Activated naive CD4-positive, alpha-beta T cell treated with anti-CD3 and anti-CD28 coated beads, Interleukin-2, amount 50 U/mL, for 72 hours (primary cell): Measurements from ENCODE around the gene FKBP1C. TPM values are rescaled to one million over a fixed set of nuclear protein-coding genes. Genes with fewer than 3 reads are reported as not detected.

Experiments used
- ATAC-seq, 2 donors: fragments of 150-1000 bp; cut with Tn5 transposase; 2 replicates each; pipeline ENCODE4 v1.10.0; 2021; ENCODE audit warnings: mild to moderate bottlenecking in 2 of 2, moderate library complexity in 2 of 2
- DNase-seq, 2 donors: peaks; one replicate each; pipeline ENCODE4 v3.0.0; 2021 to 2022; ENCODE audit warnings: low spot score in 2 of 2
- H3K27ac Mint-ChIP-seq, 2 donors: one replicate each; pipeline ENCODE4 v1.8.0; 2022; ENCODE audit warnings: mild to moderate bottlenecking in 2 of 2, mixed read lengths in 2 of 2
- H3K36me3 Mint-ChIP-seq, 2 donors: one replicate each; pipeline ENCODE4 v1.8.0; 2022; ENCODE audit warnings: mixed read lengths in 2 of 2
- H3K9me3 Mint-ChIP-seq, 2 donors: one replicate each; pipeline ENCODE4 v1.8.0; 2022; ENCODE audit warnings: mixed read lengths in 2 of 2
- total RNA-seq, 2 donors: library from RNA; stranded (reverse); gene quantifications; one replicate each; pipeline ENCODE4 v1.2.3, GENCODE V29; 2022

Gene FKBP1C
- total RNA-seq, 2 donors from 2014 or later: not detected

DNA sequence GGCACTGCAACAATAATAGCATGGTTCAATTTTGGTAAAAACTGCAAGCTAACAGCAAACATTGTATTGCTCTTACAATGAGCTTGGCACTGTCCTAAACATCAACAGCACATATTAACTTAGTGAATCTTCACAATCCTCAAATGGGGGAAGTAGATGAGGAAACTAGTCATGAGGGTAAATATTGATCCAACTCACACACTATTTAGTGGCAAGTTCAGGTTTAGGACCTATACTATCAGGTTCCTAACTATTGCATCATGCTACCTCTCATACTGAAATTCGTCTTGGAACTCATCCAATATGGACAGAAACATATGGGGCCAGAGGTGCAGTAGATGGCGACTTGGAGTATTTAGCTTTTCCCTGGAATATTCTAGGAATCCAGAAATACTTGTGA lies 34.2 kb downstream of the FKBP1C start:
- Mint-ChIP-seq H3K36me3 (no peaks in the 10 kb centered on the region), H3K27ac (no peak overlapping the region), H3K9me3 (no peaks in the 10 kb centered on the region)
- DNase-seq (no peak), ATAC-seq (no peak)

DNA sequence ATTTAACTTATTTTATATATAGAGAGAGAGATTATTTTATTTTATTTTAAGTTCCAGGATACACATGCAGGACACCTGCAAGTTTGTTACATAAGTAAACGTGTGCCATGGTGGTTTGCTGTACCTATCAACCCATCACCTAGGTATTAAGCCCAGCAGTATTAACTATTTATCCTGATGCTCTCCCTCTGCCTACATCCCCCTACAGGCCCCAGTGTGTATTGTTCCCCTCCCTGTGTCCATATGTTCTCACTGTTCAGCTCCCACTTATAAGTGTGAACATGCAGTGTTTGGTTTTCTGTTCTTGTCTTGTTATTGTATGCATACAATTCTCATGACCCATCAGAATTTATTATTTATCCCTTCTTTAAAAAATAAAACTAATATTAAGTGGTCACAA lies 34.6 kb downstream of the FKBP1C start:
- DNase-seq (no peak), ATAC-seq (no peak)
- H3K36me3 Mint-ChIP-seq: no peaks in the 10 kb centered on the region
- H3K27ac Mint-ChIP-seq: peak overlapping the region in 1 of 2 donors; percentile 8
- H3K9me3 Mint-ChIP-seq: no peaks in the 10 kb centered on the region

DNA sequence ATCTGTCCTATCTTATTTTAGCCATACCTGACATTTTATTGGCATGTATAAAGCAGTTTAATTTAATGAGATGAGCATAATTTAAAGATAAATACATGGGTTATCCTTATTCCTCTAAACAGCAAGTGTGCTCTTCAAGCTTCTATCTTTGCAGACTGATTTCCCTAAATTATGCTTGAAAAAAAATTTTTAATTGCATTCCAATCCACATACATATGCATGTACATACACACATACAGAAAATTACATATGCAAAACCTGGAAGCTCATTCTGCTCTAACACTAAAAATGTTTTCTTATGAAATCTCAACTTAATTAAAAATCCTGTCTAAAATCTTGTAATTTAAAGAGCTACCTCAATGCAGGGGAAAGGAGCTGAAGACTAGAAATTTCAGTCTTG lies 35.3 kb downstream of the FKBP1C start:
- no peak for ATAC-seq
- DNase-seq: no peak
- no peaks in the 10 kb centered on the region for H3K36me3 Mint-ChIP-seq
- no peaks in the 10 kb centered on the region for H3K9me3 Mint-ChIP-seq
- H3K27ac Mint-ChIP-seq: no peak overlapping the region

DNA sequence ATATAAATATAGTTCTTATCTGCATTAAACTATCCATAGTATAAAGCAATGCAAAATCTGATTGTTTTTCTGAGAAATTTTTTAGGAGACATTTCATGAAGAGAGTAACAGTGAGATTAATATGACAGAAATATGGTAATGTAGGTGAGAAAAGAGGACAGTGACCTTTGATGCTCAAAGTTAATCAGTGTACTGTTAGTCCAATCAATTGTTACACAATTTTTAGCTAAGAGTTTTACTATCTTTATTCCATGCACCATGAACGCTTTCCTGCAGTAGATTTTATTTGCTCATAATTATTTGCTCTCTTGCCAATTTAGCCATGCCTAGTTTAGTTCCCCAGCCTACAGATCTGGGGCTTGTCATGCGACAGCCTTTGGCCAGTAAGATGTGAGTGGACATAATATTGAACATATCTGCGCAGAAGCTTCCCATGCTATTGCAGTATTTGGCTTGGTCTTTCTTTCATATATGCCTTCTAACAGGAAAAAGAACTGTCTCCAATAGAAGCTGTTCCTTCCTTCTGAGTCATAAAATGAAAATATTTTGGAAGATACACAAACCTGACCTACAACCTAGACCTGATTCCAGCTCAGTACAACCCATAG lies 38.7 kb downstream of the FKBP1C start:
- DNase-seq (no peak), ATAC-seq (no peak)
- no peak overlapping the region for H3K27ac Mint-ChIP-seq
- H3K9me3 Mint-ChIP-seq: no peaks in the 10 kb centered on the region
- H3K36me3 Mint-ChIP-seq: no peaks in the 10 kb centered on the region

DNA sequence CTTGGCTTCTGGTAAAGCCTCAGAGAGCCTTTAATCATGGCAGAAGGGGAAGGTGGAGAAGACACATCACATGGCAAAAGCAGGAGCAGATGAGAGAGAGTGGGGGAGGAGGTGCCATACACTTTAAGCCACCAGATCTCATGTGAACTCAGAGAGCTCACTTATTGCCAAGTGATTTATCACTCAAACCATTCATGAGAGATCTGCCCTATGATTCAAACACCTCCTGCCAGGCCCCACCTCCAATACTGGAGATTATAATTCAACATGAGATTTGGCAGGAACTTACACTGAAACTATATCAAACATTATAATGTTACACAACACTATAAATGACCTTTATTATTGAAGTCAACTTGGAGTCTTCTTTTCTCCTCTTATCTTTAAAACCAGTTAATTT lies 47.9 kb downstream of the FKBP1C start:
- Mint-ChIP-seq H3K27ac (no peak overlapping the region), H3K36me3 (no peaks in the 10 kb centered on the region), H3K9me3 (peaks cover 0 to 3% of the 10 kb centered on the region in 2 donors)
- DNase-seq (no peak), ATAC-seq (no peak)

DNA sequence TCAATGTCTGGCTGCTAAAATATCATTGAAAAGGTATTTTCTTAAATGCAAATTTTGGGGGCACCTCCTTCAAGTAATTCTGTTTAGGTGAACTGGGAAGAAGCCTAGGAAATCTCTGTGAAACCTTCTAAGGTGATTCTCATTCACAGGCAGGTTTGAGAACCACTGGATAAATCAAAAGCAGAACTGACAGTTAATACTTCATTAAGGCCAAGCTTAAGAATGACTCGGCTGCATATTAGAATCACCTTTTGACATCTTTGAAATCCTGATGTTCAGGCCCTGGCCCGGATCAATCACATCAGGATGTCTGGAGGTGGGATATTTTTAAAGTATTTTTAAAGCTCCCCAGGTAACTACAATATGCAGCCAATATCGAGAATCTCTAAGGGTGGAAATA lies 50.6 kb downstream of the FKBP1C start:
- H3K36me3 Mint-ChIP-seq: no peaks in the 10 kb centered on the region
- ATAC-seq (no peak), DNase-seq (no peak)
- no peaks in the 10 kb centered on the region for H3K9me3 Mint-ChIP-seq
- H3K27ac Mint-ChIP-seq: no peak overlapping the region

Other genes starting within 250 kb of the FKBP1C start
- not detected for gene LGSN, start 108.5 kb downstream of the FKBP1C start, total RNA-seq